GM21825 (cell line): ENCODE data around the gene GMDS.

Experiments used
- ATAC-seq: cut with Tn5 transposase; IDR thresholded peaks from one replicate; pipeline ENCODE4 v1.9.1; 2021; ENCODE audit warnings: mild to moderate bottlenecking, moderate library complexity; ENCODE audit not compliant: unreplicated experiment

GMDS gene

DNA sequence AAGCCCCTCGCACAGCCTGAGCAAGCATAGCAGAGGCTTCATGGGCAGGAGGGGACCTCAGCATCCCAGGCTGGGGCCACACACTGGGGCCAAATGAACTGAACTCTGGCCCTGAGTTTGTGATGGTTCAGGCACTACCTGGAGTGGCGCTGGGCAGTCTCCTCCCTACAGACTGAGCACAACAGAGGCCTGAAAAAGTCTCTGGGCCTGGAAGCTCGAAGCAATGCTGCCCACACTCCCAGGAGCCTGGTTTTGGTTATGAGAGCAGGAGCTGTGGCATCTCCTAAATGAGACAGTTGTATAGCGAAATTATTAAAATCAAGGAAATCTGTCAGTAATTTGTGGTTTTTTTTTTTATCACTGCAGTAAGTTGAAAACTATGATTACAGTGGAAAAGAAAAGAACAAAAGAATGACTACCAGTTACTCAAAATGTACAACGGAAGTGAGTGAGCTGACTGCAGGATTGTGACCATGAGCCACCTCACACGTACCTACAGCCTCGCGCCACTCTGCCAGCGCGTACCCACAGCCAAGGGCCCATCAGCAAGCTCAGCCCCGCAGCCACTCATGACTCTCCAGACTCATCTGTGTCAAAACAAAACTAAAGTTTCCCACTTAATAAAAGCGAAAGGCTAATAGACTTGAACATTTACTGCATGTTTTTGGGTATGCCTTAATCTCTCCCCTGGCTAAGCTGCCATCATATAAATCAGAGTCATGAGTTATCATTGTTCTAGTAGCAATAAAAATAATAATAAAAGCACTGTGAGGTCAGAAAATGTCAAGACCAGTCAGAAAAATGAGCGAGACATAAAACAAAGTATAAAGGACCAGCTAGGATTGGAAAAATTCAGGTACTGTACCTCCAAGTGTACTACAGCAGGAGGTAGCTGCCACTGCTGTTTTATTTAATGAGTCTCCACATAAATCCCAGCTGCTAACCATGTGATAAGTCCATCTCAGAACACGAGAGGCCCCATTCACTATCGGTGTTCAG, 458.7 kb downstream of the GMDS start:
- no peak for ATAC-seq

DNA sequence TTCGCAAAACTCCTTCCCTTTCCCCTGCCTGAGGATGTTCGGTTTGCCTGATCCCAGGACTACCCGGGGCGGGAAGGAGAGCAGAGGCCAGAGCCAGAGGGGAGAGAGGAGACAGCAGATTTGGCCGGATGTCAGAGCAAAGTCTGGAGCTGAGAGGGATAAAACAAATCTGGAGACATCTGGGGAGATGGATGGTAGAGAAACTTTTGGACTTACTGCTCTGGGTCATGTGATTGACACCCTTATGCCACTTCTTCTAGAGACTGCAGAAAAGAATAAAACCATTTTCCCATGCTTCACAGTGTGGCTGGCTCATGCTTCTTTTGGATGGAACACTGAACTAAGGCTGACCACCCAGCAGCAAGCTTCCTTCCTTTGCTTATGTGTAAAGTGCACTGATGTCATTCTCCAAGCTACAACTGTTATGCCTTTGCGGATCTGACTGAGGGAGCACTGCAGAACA, 461.0 kb downstream of the GMDS start:
- no peak for ATAC-seq

DNA sequence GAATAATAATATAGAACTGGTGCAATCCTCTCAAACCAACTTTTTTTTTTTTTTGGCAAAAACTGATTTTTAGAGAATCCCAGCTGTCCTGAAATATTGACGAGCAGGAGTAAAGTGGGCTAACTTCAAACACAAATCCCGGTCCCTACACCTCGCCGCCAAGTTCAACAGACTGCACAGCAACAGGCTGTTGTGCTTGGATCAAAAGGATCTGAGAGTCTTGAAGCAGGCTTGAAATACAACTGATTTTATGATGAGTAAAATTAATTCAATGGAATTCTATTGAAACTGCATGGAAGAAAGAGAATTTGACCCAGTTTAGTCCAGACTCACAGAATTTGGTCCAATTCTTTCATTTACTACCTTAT, 463.6 kb downstream of the GMDS start:
- no peak for ATAC-seq

DNA sequence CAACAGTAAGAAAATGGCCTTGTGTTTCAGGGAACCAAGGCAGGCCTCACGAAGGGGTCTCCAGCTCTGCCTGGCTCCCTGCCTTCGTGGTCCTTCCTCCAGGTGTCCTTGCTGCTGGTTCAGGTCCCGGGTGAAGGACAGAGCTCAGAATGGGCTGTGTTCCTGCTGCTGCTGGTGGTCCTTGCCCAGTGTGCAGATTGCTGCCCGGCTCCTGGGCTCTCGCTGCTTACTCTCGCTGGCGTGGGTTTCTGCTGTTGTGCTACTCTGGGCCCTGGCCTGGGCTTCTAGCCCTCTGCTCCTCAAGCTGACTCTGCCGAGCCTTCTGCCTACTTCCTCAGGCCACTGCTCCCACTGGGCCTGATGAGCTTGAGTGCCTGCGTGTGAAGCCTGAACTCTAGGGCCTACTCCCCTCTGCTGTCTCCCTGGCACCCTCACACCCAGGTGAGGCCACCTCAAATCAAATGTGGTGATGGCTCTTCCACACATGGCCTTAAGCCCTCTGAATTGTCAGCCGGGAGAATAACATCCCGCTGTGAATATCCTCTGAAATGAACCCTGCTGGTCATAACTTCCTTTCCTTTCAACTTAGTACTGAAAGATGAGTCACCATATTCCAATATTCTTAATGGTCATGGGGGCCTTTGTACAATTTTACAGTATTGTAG, 464.1 kb downstream of the GMDS start:
- ATAC-seq = no peak

DNA sequence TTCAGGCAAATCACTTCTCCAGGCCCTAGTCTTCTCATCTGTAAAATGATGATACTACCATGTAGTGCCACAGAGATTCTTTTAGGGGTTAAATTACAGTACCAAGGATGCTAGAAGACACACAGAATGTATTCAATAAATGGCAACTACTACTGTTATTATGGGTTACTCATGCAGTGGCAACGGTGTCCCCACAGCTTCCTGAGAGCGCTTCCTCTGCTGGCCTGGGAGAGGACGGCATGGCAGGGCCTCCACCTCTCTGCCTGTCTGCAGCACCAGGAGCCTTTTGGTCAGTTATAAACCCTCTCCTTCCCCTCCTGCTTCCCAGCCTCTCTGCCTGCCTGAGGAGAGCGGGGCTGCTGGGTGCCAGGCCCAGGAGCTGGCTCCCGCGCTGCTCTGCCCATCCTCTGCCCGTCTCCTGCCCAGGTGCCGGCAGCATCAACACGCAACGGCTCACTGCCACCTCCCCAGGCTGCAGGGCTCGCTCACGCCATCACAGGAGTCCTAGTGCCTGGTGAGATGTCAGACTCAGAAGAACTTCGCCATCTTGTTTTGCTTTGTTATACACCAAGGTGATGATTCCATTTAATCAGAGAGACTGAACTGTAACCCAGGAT, 465.0 kb downstream of the GMDS start:
- no peak for ATAC-seq

DNA sequence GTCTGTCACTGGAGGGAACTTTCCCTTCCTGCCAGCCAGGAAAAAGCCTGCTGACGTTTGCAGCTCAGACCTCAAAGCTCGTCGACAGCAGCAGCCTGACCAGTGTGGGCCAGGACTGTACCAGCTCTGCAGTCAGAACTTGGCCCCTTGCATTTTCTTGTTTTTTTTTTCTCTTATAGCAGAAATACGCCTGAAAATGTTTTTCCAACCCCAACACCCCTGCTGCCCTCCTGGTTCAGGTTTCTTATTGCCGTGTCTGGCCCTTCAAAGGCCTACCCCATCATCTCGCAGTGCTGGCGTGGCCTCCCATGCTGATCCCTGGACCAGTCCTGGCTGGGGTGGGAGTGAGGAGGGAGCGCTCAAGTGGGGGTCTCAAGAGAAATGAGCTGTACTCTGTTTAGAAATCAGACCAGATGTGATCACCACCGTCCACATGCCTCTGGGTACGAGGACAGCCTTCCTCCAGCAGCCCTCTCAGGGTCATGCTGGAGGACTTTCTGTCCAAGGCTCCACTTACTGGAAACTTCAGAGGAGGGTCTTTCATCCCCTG, 466.6 kb downstream of the GMDS start:
- no peak for ATAC-seq

DNA sequence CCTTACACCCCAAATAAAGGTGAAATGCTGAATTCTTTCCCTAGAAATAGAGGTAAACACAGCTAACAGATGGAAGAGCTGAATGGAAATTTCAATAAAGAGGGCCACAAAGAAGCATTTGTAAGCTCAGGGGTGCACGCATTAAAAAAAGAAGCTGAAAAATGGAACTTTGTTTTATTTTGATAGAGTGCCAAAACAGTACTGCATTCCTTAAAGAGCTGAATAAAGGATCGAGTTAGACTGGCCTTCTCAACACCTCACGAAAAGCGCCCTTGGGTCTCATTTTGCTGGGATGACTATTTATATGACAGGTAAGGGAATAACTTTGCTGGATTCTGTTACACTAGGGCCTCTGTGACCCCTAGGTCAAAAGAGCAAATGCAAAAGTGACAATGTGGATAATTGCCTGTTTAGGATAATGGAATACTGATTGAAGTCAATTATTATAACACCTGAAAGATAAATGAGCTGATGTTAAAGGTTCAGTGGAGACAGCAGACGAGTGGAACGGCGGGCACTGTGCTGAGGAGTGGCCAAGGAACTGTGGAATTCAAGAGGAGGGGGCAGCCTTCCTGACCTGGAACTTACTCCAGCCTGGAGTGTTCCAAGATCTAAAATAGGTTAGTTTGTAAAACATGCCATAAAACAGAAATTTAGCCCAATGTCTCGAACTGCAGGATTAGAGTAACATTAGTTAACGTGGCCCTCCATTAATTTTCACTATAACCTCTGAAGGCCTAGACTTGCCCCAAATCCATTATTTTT, 467.3 kb downstream of the GMDS start:
- ATAC-seq = no peak

DNA sequence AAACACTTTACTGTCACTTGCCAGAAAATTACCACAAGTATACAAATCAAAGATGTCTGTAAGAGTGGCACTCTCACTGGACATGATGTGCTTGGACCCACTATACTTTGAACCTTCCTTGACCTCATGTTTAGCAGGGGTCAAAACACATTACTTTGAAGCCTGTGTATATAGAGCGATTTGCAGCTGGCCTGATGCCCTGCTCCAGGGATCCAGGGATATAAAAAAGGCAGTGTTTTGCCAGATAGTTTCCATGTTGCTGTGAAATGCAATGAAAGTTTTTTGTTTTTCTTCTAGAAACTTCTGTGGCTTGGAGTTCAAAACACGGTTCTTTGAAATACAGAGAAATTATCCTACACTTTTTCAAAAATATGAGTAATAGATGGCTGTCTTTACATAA, 470.0 kb downstream of the GMDS start:
- no peak for ATAC-seq

DNA sequence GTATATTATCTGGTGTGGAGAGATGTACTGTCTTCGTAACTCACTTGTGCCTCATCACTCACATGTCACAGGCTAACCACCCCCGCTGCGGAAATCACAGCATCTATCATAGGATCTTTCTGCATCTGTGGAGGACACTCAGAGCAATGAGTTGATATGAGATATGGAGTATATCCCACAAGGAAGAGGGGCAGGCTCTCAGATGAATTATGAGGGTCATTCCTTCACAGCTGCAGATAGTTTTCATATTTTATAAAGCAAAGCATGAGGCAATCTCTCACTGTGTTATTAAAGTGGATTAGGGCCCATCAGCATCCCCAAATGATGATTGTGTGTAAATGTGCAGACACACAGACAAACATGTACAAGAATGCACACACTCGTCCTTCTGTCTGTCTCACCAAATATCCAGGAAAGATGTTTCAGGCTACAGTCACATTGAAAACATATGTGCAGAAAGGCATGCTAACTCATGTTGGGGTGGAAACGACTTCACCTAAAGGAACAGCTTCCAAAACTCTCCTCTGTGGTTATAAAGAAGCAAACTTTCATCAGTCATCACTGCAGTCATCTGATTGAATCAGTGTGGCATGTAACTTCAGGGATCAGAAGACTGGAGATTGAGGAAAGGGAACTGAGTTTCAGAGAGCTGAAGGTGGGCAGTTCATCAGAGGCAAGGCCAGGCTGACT, 471.0 kb downstream of the GMDS start:
- ATAC-seq = no peak

DNA sequence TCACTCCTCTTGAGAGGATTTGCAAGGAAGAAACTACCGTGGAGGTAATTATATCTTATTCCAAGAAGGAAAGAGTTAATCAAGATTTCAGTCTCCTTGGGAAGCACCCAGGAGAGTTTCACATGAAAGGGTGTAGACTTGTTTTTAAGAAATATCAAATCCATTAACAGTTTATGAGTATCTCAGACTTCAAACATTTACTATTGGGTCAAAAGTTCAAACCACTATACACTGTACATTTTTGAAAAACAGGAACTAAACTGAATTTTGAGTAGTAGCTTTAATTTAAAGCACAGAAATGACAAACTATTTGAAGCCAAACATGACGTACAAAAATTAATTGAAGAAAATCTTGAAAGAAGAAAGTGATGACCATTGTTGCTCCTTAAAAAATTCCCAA, 471.7 kb downstream of the GMDS start:
- ATAC-seq = no peak

DNA sequence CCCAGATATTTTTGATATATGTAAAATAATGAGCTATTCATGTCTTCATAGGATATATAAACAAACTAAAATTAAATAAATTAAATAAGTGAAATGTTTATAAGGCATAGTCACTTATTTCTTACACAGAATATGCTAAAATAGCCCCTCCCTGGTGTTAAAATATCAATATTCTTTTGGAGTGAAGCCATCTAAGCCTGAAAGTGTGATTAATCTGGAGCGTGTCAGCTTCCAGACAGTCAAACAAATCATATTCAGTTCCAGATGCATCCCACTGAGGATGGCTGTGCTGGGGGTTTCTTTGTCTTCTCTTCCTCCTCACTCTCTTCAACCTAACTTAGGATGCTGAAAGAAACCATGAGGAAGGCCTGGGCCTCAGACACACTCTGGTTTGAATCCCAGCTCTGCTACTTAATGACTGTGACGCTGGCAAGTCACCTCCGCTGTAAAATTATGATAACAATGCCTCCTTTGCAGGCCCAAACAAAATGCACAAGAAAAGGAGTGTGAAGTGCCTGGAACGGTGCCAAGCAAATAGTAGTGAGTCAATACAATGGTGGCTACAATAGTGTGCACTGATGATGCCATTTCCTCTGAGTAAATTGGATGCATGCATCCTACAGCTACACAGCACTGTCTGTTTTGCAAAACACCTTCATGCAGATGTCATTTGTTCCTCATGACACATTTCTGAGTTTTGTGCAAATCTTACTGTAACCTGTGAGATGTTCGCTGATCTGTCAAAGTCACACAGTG, 474.3 kb downstream of the GMDS start:
- ATAC-seq = no peak

DNA sequence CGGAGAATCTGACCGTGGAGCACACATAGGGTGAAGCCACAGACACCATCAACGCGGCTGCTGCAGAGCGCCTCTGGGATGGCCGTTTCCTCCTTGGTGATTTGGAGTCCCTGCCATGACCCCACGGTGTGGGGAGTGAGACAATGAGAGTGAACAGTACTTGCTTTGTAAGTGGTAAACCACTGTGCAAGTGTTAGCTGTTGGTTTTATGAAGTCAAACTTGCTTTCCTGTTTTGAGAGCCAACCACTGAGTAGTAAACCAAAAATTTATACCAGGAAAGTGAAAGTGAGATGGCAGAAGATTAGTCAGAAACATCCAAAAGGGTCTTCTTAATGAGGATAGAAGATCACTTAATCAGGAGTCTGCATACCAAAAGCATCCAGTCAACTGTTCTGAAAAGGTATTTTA, 475.0 kb downstream of the GMDS start:
- no peak for ATAC-seq

DNA sequence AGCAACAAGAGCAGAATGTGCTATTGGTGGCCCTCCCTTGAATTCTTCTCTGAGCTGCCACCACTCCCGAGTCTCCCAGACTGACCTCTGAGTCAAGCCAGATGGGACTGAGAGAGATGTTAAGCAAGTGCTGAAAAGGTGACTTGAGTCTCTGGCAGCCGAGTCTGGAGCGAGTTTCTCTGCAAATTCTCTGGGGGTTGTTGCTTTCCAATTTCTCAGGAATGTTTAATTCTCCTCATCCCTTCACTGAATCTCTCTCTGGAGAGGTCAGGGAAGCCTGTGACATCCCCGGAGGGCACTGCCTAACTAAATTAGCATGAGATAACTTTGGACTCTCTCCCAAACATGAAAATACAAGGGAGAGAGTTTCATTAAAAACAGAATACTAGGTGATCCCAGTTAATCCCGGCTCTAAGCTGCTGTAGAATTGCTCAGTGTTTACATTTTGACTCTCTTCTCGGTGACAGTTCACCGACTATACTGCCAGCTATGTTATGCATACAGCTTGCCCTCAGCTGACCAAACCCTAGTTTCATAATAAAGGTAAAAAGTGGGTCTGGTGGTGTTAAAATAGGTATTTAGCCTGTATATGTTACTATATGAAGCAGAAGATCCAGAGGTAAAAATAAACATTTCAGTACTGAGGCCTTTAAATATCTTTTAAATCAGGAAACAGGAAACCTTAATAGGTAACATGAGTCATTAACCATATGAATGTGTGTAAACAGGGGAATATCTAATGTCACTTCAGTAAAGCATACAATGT, 477.7 kb downstream of the GMDS start:
- ATAC-seq = no peak

DNA sequence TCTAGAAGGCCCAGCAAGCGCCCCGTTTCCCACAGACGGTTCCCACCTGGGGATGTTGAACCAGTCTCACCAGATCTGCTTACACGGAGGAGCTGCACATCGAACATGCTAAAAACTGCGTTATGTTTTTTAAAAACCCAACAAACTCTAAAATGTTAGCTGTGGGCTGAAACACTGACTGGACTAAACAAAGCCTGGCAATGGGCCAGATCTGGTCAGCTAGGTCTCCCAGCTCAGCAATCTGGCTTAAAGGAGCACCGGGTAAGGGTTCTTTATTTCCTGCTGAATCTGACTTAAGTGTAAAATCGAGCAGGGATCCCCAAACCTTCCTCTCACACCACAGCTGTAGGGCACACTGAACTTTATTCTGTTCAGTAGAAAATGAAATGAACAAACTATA, 478.8 kb downstream of the GMDS start:
- ATAC-seq = no peak

DNA sequence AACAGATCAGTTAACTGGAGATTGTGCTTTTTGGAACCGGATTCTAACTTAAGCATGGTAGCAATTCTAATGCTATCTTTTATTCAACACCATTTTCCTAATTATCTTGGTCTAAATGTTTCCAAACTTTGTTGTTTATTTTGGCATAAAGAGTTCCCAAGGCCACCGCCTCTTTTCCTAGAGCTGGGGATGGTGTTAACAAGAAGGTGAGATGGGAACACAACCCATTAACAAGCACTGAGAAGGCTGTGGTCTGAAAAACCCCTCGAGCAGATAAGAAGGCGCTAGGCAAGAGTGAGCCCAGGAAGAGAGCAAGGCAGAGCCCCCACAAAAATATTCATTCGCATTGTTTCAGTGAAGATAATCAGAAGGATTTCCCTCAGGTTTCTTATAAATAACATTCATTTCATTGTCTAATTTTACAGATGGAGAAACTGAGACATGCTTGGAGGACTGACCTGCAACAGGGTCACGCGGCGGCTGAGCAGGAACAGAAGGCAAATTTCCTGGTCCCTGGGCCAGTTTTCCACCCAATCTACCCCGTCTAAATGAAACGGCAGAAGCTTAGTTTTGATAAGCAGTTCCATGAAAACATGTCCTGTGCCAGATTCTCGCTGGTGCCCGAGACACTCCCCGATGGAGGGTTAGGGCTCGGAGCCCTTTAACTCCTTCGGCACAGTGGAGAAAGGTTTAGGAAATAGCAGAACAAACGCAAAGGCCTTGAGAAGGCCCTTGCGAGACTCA, 480.1 kb downstream of the GMDS start:
- ATAC-seq = no peak

DNA sequence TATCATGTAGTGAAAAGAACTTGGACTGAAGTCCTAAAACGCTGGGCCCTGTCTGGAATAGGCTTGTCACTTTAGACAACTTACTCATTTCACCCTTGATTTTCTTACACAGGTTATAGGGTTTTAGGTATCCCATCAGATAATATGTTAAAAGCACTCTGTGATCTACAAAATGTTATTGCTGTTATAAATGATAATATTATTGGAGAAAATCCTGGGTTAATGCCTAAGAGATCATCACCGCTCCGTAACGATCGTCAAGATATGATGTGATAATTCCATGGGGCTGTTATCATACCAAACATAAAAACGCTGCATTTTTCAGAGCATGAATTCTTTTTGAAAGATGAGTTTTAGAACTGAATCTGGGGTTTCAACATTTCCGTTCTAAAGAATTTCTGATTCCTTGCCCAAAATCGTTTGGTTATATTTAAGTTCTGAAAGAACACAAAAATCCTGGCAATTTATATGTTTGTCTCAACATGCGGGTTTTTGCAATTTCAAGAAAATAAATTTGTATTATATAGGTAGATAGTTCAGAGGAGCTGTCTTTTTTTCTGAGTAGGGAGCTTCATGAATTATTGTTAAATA, 480.9 kb downstream of the GMDS start:
- ATAC-seq = no peak

DNA sequence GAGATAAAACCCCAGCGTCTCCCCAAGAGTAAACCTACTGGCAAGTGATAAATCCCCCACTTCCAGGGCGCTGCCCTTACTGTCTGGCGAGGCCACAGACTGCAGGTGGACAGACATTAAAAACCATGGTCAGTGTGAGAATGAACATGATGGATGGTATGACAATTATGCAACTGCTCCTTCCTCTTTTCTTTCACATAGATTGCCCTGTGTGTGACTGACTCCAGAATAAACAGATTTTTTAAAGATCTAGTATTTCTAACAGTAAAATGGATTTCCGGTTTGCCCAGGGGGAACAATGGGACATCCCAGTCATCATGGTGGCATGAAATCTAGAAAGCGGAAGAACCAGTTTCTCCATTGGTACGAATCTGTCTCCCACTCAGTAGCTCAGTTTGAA, 482.0 kb downstream of the GMDS start:
- no peak for ATAC-seq

DNA sequence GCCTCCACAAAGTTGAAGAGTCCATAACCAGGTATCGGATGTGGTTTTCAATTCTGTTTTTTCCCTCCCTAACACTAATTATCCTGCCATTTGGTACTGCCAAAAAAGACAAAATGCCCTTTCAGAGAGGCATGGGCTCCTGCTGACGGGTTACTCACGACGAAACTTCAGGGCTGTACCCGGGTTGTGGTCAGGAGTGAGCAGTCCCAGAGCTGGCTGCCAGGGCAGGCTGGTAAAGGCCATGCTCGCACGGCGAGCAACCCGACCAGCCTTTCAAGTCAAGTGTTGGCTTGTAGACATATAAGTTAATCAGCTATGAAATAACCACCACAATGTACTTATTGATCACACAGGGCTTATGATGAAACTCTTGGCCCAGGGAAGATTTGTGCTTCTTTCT, 483.2 kb downstream of the GMDS start:
- no peak for ATAC-seq
